ENCODE results near the gene OR6A2.
"Not testable (repeated sequence)": the region's sequence is repeated elsewhere in the genome, so short reads cannot be mapped to it uniquely, and the experiment has no call there.

The OR6A2 gene

DNA sequence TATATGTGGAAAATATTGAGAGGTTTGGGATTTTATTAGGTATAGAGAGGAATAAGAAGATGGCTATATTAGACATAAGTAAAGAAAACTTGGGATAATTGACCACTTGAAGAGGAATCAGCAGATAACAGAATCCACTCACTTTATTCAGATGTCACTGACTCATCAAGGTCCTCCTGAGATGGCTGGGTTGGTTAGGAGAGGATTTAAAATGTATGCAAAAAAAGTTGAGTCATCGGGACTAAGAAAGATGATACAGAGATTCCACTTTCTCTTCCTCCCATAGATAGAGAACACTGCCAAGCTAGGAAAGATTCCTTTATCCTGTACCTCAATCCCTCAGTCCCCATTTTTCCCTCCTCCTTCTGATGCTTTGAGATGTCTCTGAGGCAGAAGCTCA, at the start of gene OR6A2:
Gene OR6A2, minus strand, starts transcription at position 288 of the 400 bp plus-strand sequence. CDS start 3,981 bp downstream, outside the sequence.
- no peak for DNase-seq

DNA sequence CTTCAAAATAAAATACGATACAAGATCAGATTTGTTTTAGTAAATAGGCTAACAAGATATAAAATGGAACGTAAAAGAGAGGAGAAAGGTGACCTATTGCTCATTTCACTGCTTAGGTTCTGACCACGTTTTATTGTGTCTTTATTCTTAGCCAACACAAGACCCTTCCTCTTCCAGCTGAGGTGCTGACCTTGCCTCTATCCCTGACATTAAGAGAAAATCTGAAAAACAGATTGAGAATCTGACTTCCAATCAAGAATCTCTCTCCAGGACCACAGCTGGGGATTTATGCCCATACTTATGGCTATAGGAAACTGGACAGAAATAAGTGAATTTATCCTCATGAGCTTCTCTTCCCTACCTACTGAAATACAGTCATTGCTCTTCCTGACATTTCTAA, 45.9 kb upstream of the OR6A2 start, which contains the start of gene OR10A5:
Gene OR10A5, plus strand, starts transcription at position 301 of the 400 bp plus-strand sequence. Its CDS starts 0 bp downstream, at position 301.
- DNase-seq = no peak

DNA sequence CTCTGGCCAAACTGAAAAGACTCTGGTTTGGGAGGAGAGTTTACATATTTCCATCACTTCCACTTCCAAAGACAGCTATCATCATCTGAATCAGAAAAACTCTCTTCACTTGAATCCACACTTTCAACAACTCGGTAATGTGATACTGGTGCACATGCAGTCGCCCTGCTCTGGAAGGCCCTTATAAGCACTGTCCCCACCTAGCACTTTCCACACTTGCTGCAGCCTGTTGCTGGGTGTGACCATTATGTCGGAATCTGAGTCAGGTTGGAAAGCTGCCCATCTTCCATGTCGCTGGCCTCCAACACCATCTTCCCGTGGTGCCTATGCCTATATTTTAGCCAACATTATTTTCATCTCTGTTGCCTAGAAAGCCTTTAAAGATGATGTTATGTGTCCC, 44.9 kb upstream of the OR6A2 start:
- no peak for DNase-seq

GRCh38 chr11:6843670-6844069, 44.2 kb upstream of the OR6A2 start:
- no peak for DNase-seq

- peak; percentile 20 for DNase-seq
Measured at GRCh38 chr11:6841694-6842093, 42.2 kb upstream of the OR6A2 start.

- no peak for DNase-seq
Measured at GRCh38 chr11:6834021-6834420, 34.5 kb upstream of the OR6A2 start.

DNA sequence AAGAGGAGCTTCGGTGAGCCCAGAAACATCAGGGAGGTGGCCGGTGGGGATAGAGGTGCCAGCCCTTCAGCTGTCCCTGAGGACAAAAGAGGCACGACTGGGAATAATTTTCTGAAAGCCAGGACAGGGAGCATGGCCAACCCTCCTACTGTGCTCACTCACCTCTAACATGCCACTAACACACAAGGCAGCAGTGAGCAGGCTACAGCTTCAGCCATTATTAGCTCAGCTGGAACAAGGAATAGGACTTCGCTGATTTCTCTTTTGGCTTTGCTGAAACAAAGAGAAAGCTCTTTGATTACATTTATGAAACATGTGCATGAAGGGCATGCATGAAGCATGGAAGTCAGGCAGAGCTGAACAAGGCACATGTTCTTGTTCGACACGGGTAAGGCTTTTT, 33.9 kb upstream of the OR6A2 start:
- no peak for DNase-seq

DNA sequence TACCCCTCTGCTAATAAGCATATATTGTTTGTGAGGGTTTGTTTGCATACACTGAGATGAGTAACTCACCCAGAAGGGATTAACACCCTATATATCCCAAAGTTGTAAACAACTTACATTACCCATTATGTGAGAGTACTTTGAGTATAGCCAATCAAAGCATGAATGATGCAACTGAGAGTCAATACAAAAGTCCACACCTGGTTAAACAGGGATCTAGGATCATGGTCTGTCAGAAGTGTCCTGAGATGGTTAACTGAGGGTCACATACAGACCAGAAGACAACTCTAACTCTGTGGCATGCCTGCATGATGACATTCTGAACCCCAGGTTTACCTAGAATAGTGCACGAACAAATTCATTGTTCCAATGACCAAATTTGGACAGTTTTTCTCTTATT, 28.6 kb upstream of the OR6A2 start:
- DNase-seq = no peak

- no peak for DNase-seq
Measured at GRCh38 chr11:6825231-6825744, 25.8 kb upstream of the OR6A2 start.

DNA sequence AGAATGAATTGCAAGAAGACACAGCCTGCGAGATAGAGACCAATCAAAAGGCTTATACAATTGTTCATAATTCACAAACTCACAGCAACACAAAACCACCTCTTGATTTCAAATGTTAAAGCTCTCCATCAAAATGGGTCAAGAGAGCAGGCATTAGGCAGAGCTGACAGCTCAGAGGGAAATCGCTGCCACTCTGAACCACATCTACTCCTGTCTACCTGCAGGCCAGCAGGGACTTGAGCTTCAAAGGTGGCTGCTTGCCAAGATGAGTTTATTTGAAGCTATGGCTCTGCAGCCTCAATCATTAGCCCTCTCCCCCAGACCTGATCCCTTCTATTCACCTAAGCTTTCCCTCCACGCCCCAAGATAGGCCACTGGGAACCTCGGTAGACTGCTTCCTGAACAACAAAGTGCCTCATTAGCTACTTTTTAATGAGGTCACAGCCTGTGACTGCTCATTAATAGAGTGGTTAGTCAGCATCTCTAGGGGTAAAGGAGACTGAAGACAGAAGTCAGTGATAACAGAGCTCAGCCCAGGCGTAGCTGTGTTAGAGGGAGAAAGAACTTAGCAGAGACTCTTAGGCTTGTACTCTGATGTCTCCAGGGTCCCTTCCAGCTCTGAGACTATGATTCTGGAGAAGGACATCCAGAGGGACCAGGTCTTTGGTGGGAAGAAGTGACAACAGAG, 24.8 kb upstream of the OR6A2 start:
- DNase-seq = no peak

DNA sequence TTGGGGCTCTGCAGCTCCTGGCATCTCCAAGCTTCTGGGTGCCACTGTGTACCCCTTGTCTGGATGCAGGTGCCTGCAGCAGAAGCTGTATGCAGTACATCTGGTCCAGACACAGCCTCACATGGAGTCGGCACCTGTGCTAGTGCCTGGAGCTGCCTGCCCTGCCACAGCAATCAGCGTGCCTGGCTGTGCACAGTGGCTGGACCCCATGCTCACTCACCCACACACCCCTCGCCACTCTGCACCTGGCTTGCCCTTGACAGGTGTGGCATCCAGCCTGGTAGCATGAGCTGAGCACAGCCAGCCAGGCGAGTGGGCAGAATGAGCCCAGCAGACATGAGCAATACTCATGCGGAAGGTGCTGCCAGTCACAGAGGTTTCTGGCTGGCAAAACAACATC, 19.5 kb upstream of the OR6A2 start:
- DNase-seq = no peak

GRCh38 chr11:6817694-6818093, 18.2 kb upstream of the OR6A2 start:
- DNase-seq = no peak

- DNase-seq = no peak
Measured at GRCh38 chr11:6813656-6814055, 14.2 kb upstream of the OR6A2 start.

- DNase-seq = peak; percentile 66
Measured at GRCh38 chr11:6812390-6813005, 13.0 kb upstream of the OR6A2 start.

- not testable (repeated sequence) for DNase-seq
Measured at GRCh38 chr11:6801075-6801474, 1.6 kb upstream of the OR6A2 start.

- DNase-seq = no peak
Measured at GRCh38 chr11:6794639-6795038, 4.8 kb downstream of the OR6A2 start.

GRCh38 chr11:6790546-6790945, 8.9 kb downstream of the OR6A2 start:
- DNase-seq = no peak

DNA sequence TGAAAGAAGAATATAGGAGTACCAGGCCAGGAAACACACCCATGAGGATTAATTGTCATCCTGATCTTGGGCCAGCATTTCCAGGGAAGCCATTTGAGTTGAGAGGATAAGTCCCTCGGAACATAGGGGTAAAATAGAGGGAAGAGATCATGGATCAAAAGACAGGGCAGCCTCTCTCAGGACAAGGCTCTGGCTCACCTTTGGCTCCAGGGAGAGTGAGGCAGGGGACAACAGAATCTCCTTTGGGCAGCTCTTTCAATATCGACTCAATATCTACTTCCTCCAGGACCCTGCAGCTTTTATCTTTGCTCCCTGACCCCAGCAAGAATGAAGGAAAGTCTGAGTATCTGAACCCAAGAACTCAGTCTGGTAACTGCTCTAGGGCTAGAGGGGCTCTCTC, 16.8 kb downstream of the OR6A2 start, which contains the start of gene OR2AG1:
Gene OR2AG1, plus strand, starts transcription at position 301 of the 400 bp plus-strand sequence. CDS start 2,018 bp downstream, outside the sequence.
- DNase-seq = no peak

DNA sequence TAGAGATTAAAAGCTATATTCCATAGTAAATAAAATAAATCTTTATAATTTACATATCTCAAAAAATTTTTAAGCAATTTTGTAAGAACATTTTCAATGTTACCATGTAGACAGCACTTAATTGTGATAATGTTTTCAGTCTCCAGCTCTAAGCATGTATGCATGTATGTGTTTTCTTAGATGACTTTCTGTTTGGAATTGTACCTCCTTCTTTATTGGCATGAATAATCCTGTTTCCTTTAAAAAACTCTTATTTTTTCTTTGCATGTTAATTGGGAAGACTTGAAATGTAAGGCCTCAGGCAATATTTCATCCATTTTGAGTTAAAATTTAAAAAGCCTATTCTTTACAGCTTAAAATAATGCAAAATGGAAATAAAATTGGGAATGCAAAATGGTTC, 18.7 kb downstream of the OR6A2 start:
- no peak for DNase-seq

DNA sequence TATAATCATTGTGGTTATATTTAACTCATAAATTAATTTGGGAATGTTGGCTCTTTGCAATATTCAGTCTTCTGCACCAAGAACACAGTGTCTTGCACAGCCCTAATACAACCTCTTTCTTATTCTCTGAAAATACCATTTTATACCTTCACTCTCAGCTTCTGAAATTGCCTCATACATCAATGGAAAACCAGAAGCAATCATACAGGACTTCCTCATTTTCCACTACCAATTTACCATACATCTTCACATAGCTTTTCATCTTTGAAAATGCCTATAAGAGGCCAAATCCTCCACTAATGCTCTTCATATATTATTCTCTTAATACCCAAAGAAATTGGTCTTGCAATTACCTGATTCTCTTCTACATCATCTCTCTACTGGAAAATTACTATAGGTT, 21.0 kb downstream of the OR6A2 start:
- DNase-seq = no peak

GRCh38 chr11:6771926-6772893, 27.3 kb downstream of the OR6A2 start, which contains the start of gene OR2AG2:
TSS of gene OR2AG2 (minus strand) at chr11:6771976. CDS start at chr11:6768957, 3,019 bp downstream.
- no peak for DNase-seq

DNA sequence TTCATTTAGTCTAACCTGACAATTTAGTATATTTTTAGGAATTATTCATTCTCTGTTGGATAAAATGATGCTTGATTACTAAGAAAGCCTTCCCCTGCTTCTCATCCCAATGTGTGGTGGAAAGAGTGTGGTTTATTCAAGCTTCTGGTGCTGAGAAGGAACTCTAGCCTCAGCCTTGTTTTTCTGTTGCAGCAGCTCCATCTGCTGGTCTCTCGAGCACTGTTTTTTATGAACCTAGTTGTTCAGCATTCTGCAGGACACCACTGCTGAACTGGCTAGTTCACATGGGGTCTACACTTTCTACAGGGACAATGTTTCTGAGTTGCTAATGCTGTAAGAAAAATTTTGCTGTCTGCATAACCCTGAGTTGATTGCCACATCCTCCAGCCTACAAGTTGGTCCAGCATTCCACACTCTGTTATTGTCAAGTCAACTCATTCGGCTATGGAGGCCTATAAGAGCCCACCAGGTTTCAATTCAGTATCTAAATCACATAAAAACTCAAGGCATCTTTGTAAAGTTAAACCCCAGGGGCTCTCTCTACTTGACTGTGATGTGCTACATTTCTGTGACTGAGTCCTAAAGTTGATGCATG, 42.0 kb downstream of the OR6A2 start:
- DNase-seq = peak; percentile 68

DNA sequence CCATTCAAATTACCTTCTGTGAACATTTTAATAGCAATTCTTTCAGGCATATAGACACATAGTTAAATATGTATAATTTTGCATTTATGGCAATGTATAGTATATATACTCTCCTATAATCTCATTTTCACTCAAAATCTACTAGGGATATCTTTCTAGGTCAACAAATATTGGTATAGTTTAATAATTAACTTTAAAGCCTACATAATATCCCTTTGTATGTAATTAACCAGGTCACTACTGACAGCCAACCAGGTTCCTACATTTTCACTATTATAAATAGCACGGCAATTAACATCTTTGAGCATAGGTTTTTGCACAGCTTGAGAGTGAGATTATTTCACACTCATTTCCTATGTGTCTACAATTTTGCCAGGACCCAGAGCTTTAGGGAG, 43.5 kb downstream of the OR6A2 start:
- DNase-seq = no peak
